ENCODE measurements around the gene IPO13. TPM values are rescaled to one million over a fixed set of nuclear protein-coding genes. Genes with fewer than 3 reads are reported as not detected.

Gene IPO13
- total RNA-seq, 2 experiments from 2014 or later = 6.3 to 7.4 TPM

- no peak overlapping the region for H3K4me3 ChIP-seq (ENCODE audit: low read length)
- intact Hi-C loops (cut with DNase I, micrococcal nuclease) = loop anchor here in 1 of 2 experiments (10.0 kb wide), 1 partner anchor 713 kb away; no protein-coding TSS in a partner anchor
- TF ChIP-seq, protein P1, sequence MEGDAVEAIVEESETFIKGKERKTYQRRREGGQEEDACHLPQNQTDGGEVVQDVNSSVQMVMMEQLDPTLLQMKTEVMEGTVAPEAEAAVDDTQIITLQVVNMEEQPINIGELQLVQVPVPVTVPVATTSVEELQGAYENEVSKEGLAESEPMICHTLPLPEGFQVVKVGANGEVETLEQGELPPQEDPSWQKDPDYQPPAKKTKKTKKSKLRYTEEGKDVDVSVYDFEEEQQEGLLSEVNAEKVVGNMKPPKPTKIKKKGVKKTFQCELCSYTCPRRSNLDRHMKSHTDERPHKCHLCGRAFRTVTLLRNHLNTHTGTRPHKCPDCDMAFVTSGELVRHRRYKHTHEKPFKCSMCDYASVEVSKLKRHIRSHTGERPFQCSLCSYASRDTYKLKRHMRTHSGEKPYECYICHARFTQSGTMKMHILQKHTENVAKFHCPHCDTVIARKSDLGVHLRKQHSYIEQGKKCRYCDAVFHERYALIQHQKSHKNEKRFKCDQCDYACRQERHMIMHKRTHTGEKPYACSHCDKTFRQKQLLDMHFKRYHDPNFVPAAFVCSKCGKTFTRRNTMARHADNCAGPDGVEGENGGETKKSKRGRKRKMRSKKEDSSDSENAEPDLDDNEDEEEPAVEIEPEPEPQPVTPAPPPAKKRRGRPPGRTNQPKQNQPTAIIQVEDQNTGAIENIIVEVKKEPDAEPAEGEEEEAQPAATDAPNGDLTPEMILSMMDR (IDR thresholded peaks at IDR 0.05) = no peak
- peaks cover 33% of the 10 kb centered on the region for H3K4me1 ChIP-seq (ENCODE audit: insufficient read depth, low read length)
- H3K27ac Mint-ChIP-seq = no peak overlapping the region
- peaks cover 31% of the 10 kb centered on the region for H3K27me3 Mint-ChIP-seq
- ChIA-PET POLR2A (no interaction called here), CTCF (no interaction called here)
- H3K4me1 Mint-ChIP-seq (ENCODE audit: low read depth) = peaks cover 15% of the 10 kb centered on the region
- peaks cover 0 to 12% of the 10 kb centered on the region in 2 experiments for H3K9me3 ChIP-seq (ENCODE audit: control insufficient read depth in 1 of 2, insufficient read depth in 1 of 2, low read length in 2 of 2)
- H3K36me3 Mint-ChIP-seq (ENCODE audit: low read depth) = no peaks in the 10 kb centered on the region
- peaks cover 4% of the 10 kb centered on the region for H3K36me3 ChIP-seq (ENCODE audit: insufficient read depth, low read length)
- H3K27ac ChIP-seq (ENCODE audit: low read depth in 1 of 2, low read length in 2 of 2) = no peak overlapping the region
- ATAC-seq (ENCODE audit: poor library complexity) (no peak), DNase-seq (no peak)
- H3K4me3 Mint-ChIP-seq = no peak overlapping the region
- no peaks in the 10 kb centered on the region for H3K9me3 Mint-ChIP-seq
- peaks cover 35 to 37% of the 10 kb centered on the region in 2 experiments for H3K27me3 ChIP-seq (ENCODE audit: control insufficient read depth in 1 of 2, insufficient read depth in 2 of 2, low read length in 2 of 2)
These were observed 9.4 kb upstream of the IPO13 start for GRCh38 chr1:43937179-43937865.

DNA sequence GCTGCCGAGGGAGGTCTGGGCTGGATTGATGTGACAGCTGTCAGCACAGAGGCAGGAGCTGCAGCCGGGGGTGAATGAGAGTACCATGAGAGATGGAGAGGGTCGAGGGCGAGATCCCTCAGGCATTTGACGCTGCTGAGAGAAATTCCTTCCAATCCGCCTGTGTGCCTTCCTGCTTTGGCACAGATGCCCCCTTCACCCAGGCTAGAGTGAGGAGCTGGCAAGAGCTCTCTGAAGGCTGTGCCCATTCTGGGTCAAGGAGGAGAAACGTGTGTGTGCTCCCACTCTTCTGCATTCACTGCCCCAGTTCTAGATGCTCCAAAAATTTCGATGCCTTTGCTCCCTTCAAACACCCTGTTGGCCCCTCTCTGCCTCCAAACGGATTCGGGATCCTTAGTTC is 8.4 kb upstream of the IPO13 start:
- intact Hi-C loops (cut with DNase I, micrococcal nuclease) = loop anchor here in 1 of 2 experiments (10.0 kb wide), 1 partner anchor 714 kb away; no protein-coding TSS in a partner anchor
- H3K27ac Mint-ChIP-seq = no peak overlapping the region
- no peak overlapping the region for H3K27ac ChIP-seq (ENCODE audit: low read depth in 1 of 2, low read length in 2 of 2)

DNA sequence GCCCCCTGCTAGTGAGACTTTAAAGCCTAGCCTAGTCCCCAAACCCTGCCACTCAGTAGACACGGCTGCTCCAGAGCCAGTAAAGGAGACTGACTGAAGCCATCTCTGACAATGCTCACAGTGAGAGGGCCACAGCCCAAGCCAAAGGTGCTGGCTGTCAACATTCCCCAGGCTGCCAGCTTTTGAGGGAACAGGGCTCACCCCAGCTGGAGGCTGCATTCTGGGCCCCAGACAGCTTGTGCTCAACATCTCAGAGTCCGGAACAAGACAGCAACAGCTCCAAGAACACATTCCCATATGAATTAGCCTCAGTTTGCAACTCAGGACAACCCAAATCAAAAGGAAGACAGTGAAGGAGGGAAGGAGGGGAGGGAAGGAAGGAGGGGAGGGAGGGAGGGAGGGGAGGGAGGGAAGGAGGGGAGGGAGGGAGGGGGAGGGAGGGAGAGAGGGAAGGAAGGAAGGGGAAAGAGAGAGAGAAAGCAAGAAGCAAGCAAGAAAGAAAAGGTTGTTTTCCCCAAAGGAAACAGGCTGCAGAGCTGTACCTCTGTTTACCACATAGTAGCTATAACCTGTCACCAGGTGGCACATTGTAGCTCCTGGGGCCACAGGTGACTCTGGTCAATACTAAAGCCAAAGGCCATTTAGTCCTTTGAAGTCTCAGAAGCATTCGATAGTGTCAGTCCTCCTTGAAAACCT is 7.7 kb upstream of the IPO13 start:
- ChIA-PET CTCF (no interaction called here), POLR2A (no interaction called here)
- peaks cover 18% of the 10 kb centered on the region for H3K4me1 ChIP-seq (ENCODE audit: insufficient read depth, low read length)
- Mint-ChIP-seq H3K9me3 (no peaks in the 10 kb centered on the region), H3K4me1 (ENCODE audit: low read depth) (peaks cover 11% of the 10 kb centered on the region), H3K36me3 (ENCODE audit: low read depth) (no peaks in the 10 kb centered on the region), H3K27me3 (peaks cover 17% of the 10 kb centered on the region), H3K27ac (no peak overlapping the region), H3K4me3 (no peak overlapping the region)
- peaks cover 0 to 9% of the 10 kb centered on the region in 2 experiments for H3K9me3 ChIP-seq (ENCODE audit: control insufficient read depth in 1 of 2, insufficient read depth in 1 of 2, low read length in 2 of 2)
- no peak overlapping the region for H3K27ac ChIP-seq (ENCODE audit: low read depth in 1 of 2, low read length in 2 of 2)
- no peak overlapping the region for H3K4me3 ChIP-seq (ENCODE audit: low read length)
- ATAC-seq (ENCODE audit: poor library complexity) = no peak
- DNase-seq = no peak
- peaks cover 20 to 22% of the 10 kb centered on the region in 2 experiments for H3K27me3 ChIP-seq (ENCODE audit: control insufficient read depth in 1 of 2, insufficient read depth in 2 of 2, low read length in 2 of 2)
- intact Hi-C loops (cut with DNase I, micrococcal nuclease) = loop anchor here in 1 of 2 experiments (10.0 kb wide), 1 partner anchor 714 kb away; no protein-coding TSS in a partner anchor
- peaks cover 4% of the 10 kb centered on the region for H3K36me3 ChIP-seq (ENCODE audit: insufficient read depth, low read length)
- TF ChIP-seq, protein P1 (IDR thresholded peaks at IDR 0.05) = no peak

More for the DNA sequence above, 8.4 kb upstream of the IPO13 start:
- Histone ChIP-seq H3K9me3 (ENCODE audit: control insufficient read depth in 1 of 2, insufficient read depth in 1 of 2, low read length in 2 of 2) (peaks cover 0 to 12% of the 10 kb centered on the region in 2 experiments), H3K4me1 (ENCODE audit: insufficient read depth, low read length) (peaks cover 24% of the 10 kb centered on the region), H3K4me3 (ENCODE audit: low read length) (no peak overlapping the region), H3K36me3 (ENCODE audit: insufficient read depth, low read length) (peaks cover 4% of the 10 kb centered on the region), H3K27me3 (ENCODE audit: control insufficient read depth in 1 of 2, insufficient read depth in 2 of 2, low read length in 2 of 2) (peaks cover 27% of the 10 kb centered on the region in 2 experiments)
- TF ChIP-seq, protein P1 (IDR thresholded peaks at IDR 0.05) = no peak
- ATAC-seq (ENCODE audit: poor library complexity) = no peak
- no peak for DNase-seq
- Mint-ChIP-seq H3K9me3 (no peaks in the 10 kb centered on the region), H3K4me1 (ENCODE audit: low read depth) (peaks cover 15% of the 10 kb centered on the region), H3K4me3 (no peak overlapping the region), H3K36me3 (ENCODE audit: low read depth) (no peaks in the 10 kb centered on the region), H3K27me3 (peaks cover 21% of the 10 kb centered on the region)
- POLR2A ChIA-PET = no interaction called here
- CTCF ChIA-PET = no interaction called here

Measured in CD4-positive, alpha-beta T cell (primary cell).